Smooth muscle cell of bladder (primary cell): ENCODE results near the gene YPEL3. TPM values are rescaled to one million over a fixed set of nuclear protein-coding genes. Genes with fewer than 3 reads are reported as not detected.

ENCODE experiments used
- total RNA-seq: library from RNA; depleted of rRNA; stranded (reverse); fragments of >200 nt; gene quantifications from 2 replicates; pipeline ENCODE4 v1.2.3, GENCODE V29; 2014

Gene YPEL3
- 6.3 and 10.2 TPM in 2 replicates for total RNA-seq

GRCh38 chr16:30096105-30096861, at the start of gene YPEL3:
Gene YPEL3, minus strand, starts transcription at chr16:30096213. Its CDS starts 731 bp downstream, at chr16:30095482.

GRCh38 chr16:30113031-30113710, 17.2 kb upstream of the YPEL3 start, which contains the start of gene GDPD3:
Gene GDPD3, minus strand, starts transcription at chr16:30113537. Its CDS starts 59 bp downstream, at chr16:30113478.

GRCh38 chr16:30091474-30092372, 4.3 kb downstream of the YPEL3 start, which contains the start of gene TBX6:
Gene TBX6, minus strand, starts transcription at chr16:30091924. Its CDS starts 731 bp downstream, at chr16:30091193.

GRCh38 chr16:30075503-30076275, 20.3 kb downstream of the YPEL3 start, which contains the start of gene PPP4C:
Gene PPP4C, plus strand, starts transcription at chr16:30075994. Its CDS starts 384 bp downstream, at chr16:30076378.

GRCh38 chr16:30065102-30065942, 30.7 kb downstream of the YPEL3 start, which contains the start of gene ALDOA:
Gene ALDOA, plus strand, starts transcription at chr16:30065760. Its CDS starts 1,138 bp downstream, at chr16:30066898.

Other genes starting within 250 kb of the YPEL3 start
- gene CDIPT, start 233.0 kb downstream of the YPEL3 start, total RNA-seq = 94.6 and 136 TPM in 2 replicates
- gene SEZ6L2, start 196.7 kb downstream of the YPEL3 start, total RNA-seq = 2.1 and 7.0 TPM in 2 replicates
- gene ASPHD1, start 195.7 kb downstream of the YPEL3 start, total RNA-seq = 7.3 and 10.4 TPM in 2 replicates
- 3.5 and 4.8 TPM in 2 replicates for gene KCTD13, start 170.0 kb downstream of the YPEL3 start, total RNA-seq
- 81.2 and 82.3 TPM in 2 replicates for gene TMEM219, start 134.1 kb downstream of the YPEL3 start, total RNA-seq
- 39.1 and 47.1 TPM in 2 replicates for gene TAOK2, start 122.3 kb downstream of the YPEL3 start, total RNA-seq
- gene HIRIP3, start 100.6 kb downstream of the YPEL3 start, total RNA-seq = 5.0 and 5.6 TPM in 2 replicates
- 11.9 and 15.2 TPM in 2 replicates for gene INO80E, start 100.0 kb downstream of the YPEL3 start, total RNA-seq
- 0.28 TPM in 1 of 2 replicates, not detected in the other for gene DOC2A, start 85.2 kb downstream of the YPEL3 start, total RNA-seq
- gene C16orf92, start 73.0 kb downstream of the YPEL3 start, total RNA-seq = not detected in 2 replicates
- 0.09 TPM in 1 of 2 replicates, not detected in the other for gene TLCD3B, start 64.9 kb downstream of the YPEL3 start, total RNA-seq
- 617 and 861 TPM in 2 replicates for gene ALDOA, start 30.5 kb downstream of the YPEL3 start, total RNA-seq
- gene PPP4C, start 20.2 kb downstream of the YPEL3 start, total RNA-seq = 193 and 224 TPM in 2 replicates
- gene TBX6, start 4.3 kb downstream of the YPEL3 start, total RNA-seq = under 0.01 and 0.09 TPM in 2 replicates
- 0.71 and 1.6 TPM in 2 replicates for gene GDPD3, start 17.3 kb upstream of the YPEL3 start, total RNA-seq
- gene MAPK3, start 27.0 kb upstream of the YPEL3 start, total RNA-seq = 28.4 and 41.2 TPM in 2 replicates
- gene CORO1A, start 87.4 kb upstream of the YPEL3 start, total RNA-seq = 0.46 and 0.71 TPM in 2 replicates
- gene BOLA2B, start 97.5 kb upstream of the YPEL3 start, total RNA-seq = 20.8 and 31.1 TPM in 2 replicates
- 20.9 and 21.2 TPM in 2 replicates for gene SLX1A, start 97.7 kb upstream of the YPEL3 start, total RNA-seq
- 2.4 and 3.4 TPM in 2 replicates for gene SULT1A3, start 103.0 kb upstream of the YPEL3 start, total RNA-seq
- gene NPIPB13, start 152.3 kb upstream of the YPEL3 start, total RNA-seq = 0.43 and 1.8 TPM in 2 replicates